GM12878 (cell line): Measurements from ENCODE around the gene ADGRL3. TPM values are rescaled to one million over a fixed set of nuclear protein-coding genes. Genes with fewer than 3 reads are reported as not detected.

ENCODE experiments used
- ATAC-seq: fragments of 200-7000 bp; cut with Tn5 transposase; 3 replicates; pipeline ENCODE4 v1.9.1; 2020; ENCODE audit warnings: mild to moderate bottlenecking, moderate library complexity
- BruUV-seq: library from RNA; stranded (reverse); fragments of 400-500 nt; replicated peaks from 2 replicates; lab custom pipeline; 2021; lab: Mats Ljungman, UMichigan
- CTCF ChIA-PET: fragments of 300-600 bp; sonication (Branson Sonifier 250); formaldehyde crosslinking; extraction: SDS; loops from one replicate; lab custom pipeline; 2021; ENCODE audit warnings: inconsistent platforms; lab: Yijun Ruan, JAX
- POLR2A ChIA-PET: fragments of 350-600 bp; formaldehyde crosslinking; extraction: SDS; loops from one replicate; lab custom pipeline; 2021; ENCODE audit warnings: inconsistent platforms; lab: Charles Lee
- RAD21 ChIA-PET: fragments of 300-600 bp; sonication (Branson Sonifier 250); formaldehyde crosslinking; loops from one replicate; lab custom pipeline; 2023; ENCODE audit warnings: antibody characterized with exemption; ENCODE audit not compliant: unreplicated experiment; lab: Charles Lee
- SMC1A ChIA-PET: fragments of 300-600 bp; sonication (Branson Sonifier 250); formaldehyde crosslinking; loops from one replicate; lab custom pipeline; 2023; ENCODE audit not compliant: unreplicated experiment, uncharacterized antibody; lab: Charles Lee
- DNase-seq: peaks from one replicate; pipeline ENCODE4 v3.0.0-alpha.2; 2011; ENCODE audit warnings: low read depth, low spot score
- FAIRE-seq: peaks from 3 replicates; lab custom pipeline; 2011; peaks lifted over from hg19 to GRCh38; lab: Jason Lieb, UNC
- H2AFZ ChIP-seq: 2 replicates; pipeline ENCODE4 v1.6.0; 2011; ENCODE audit warnings: low read depth, low read length, control low read depth; ENCODE audit not compliant: control insufficient read depth
- H3K27ac ChIP-seq: 2 replicates; pipeline ENCODE4 v1.5.1; 2011; ENCODE audit warnings: control low read depth; ENCODE audit not compliant: control insufficient read depth, insufficient read depth
- H3K27me3 ChIP-seq, 2 experiments: replicated peaks in 1 of 2; 2 replicates each; pipeline versions ENCODE4 v1.6.0 to v1.6.1; 2011; ENCODE audit warnings: low read length in 1 of 2; ENCODE audit not compliant: control insufficient read depth in 2 of 2, insufficient read depth in 2 of 2
- H3K36me3 ChIP-seq, 2 experiments: 2 replicates each; pipeline ENCODE4 v1.5.1; 2011; ENCODE audit warnings: low read length in 1 of 2; ENCODE audit not compliant: control insufficient read depth in 2 of 2, insufficient read depth in 2 of 2
- H3K4me1 ChIP-seq: 2 replicates; pipeline ENCODE4 v1.6.1; 2011; ENCODE audit warnings: mild to moderate bottlenecking, low read length, moderate library complexity, mixed read lengths; ENCODE audit not compliant: control insufficient read depth, insufficient read depth
- H3K4me2 ChIP-seq: 2 replicates; pipeline ENCODE4 v1.6.0; 2011; ENCODE audit warnings: control low read depth; ENCODE audit not compliant: control insufficient read depth, insufficient read depth
- H3K4me3 ChIP-seq: fragments of 200-600 bp; sonication (generic); 2 replicates; pipeline ENCODE4 v1.5.1; 2016
- H3K79me2 ChIP-seq: 2 replicates; pipeline ENCODE4 v1.6.0; 2011; ENCODE audit warnings: low read length; ENCODE audit not compliant: control insufficient read depth, insufficient read depth
- H3K9ac ChIP-seq: 2 replicates; pipeline ENCODE4 v1.8.0; 2011; ENCODE audit warnings: low read length, control low read depth, mixed read lengths; ENCODE audit not compliant: control insufficient read depth, insufficient read depth
- H3K9me3 ChIP-seq: replicated peaks from 3 replicates; pipeline ENCODE4 v1.5.1; 2011; ENCODE audit warnings: mild to moderate bottlenecking, low read length; ENCODE audit not compliant: control insufficient read depth, insufficient read depth
- H4K20me1 ChIP-seq: 2 replicates; pipeline ENCODE4 v1.6.0; 2011; ENCODE audit not compliant: control insufficient read depth, insufficient read depth
- ATF3 ChIP-seq: IDR thresholded peaks from 2 replicates; pipeline ENCODE4 v1.6.1; 2011; ENCODE audit warnings: low read depth, mild to moderate bottlenecking, low read length, moderate library complexity, borderline replicate concordance; ENCODE audit errors: extremely low read depth
- CEBPB ChIP-seq, 2 experiments: fragments of 150-350 bp in 1 of 2; IDR thresholded peaks; 2 replicates each; pipeline ENCODE4 v1.6.1; 2012 to 2014; ENCODE audit warnings: low read depth in 2 of 2, low read length in 2 of 2, borderline replicate concordance in 1 of 2, inconsistent platforms in 1 of 2
- CHD1 ChIP-seq: IDR thresholded peaks from 2 replicates; pipeline ENCODE4 v1.6.1; 2012; ENCODE audit warnings: low read depth, low read length, improper control_type of control experiment
- CREM ChIP-seq: IDR thresholded peaks from 2 replicates; pipeline ENCODE4 v1.6.1; 2014; ENCODE audit warnings: antibody characterized with exemption, low read depth
- MEF2B ChIP-seq: fragments of 450-650 bp; IDR thresholded peaks from 2 replicates; pipeline ENCODE4 v1.6.1; 2018; ENCODE audit warnings: mild to moderate bottlenecking, moderate library complexity; ENCODE audit not compliant: partially characterized antibody, poor library complexity, severe bottlenecking
- NFXL1 ChIP-seq: fragments of 450-650 bp; IDR thresholded peaks from 2 replicates; pipeline ENCODE4 v1.6.1; 2017; ENCODE audit warnings: antibody characterized with exemption, mild to moderate bottlenecking, borderline replicate concordance
- ZZZ3 ChIP-seq: IDR thresholded peaks from 2 replicates; pipeline ENCODE4 v1.6.1; 2011; ENCODE audit warnings: low read depth; ENCODE audit not compliant: control insufficient read depth, insufficient read length
- WGBS: methylation state at CpG from one replicate; pipeline ENCODE4 v1.1.6; 2016; ENCODE audit warnings: low lambda C conversion rate; ENCODE audit not compliant: insufficient replicate concordance, insufficient coverage; ENCODE audit errors: missing lambda C conversion rate; 5-methylcytosine and 5-hydroxymethylcytosine counted together
- in situ Hi-C: fragments of 300-500 bp; cut with MboI; formaldehyde crosslinking; loops from 9 replicates; pipeline ENCODE4 v1.14.3; 2018; ENCODE audit warnings: mixed read lengths
- intact Hi-C: fragments of 100-400 bp; cut with micrococcal nuclease; formaldehyde crosslinking; loops from one replicate; pipeline ENCODE4 v1.14.2; 2022; ENCODE audit not compliant: unreplicated experiment
- polyA plus RNA-seq, 11 experiments: library from polyadenylated mRNA; depleted of rRNA in 4 of 11; unstranded in 6 of 11; stranded (reverse) in 5 of 11; fragments of >200 nt; fragmentation: Nextera tagmentation in 4 of 11; fragmentation: Illumina TruSeq in 1 of 11; extraction: Ambion mirVana in 4 of 11; extraction: Trizol in 1 of 11; gene quantifications; 1 replicate in 1 of 11; 2 replicates in 10 of 11; pipeline versions ENCODE4 v1.2.1 to v1.2.3, GENCODE V29; 2011 to 2016; ENCODE audit warnings: inconsistent platforms in 2 of 11, missing spikeins in 2 of 11, low read depth in 1 of 11
- total RNA-seq, 4 experiments: library from RNA; depleted of rRNA in 3 of 4; stranded (reverse); fragments of >200 nt in 3 of 4; fragmentation: Illumina TruSeq in 1 of 4; extraction: Trizol in 1 of 4; gene quantifications; 2 replicates each; pipeline versions ENCODE4 v1.2.1 to v1.2.3, GENCODE V29; 2013 to 2021
- TF ChIP-seq, protein P1 (sequence below): fragments of 450-650 bp; IDR thresholded peaks from 2 replicates; pipeline ENCODE4 v1.6.1; 2016; ENCODE audit warnings: mild to moderate bottlenecking

The ADGRL3 gene
- total and polyA plus RNA-seq, 10 of the 15 experiments (the other 5 are each of a cell fraction or from before 2014, with no cell fraction given): 1.1 TPM; not detected in 9

- no peaks in the 10 kb centered on the region for H3K36me3 ChIP-seq
- no TSS peak for BruUV-seq
- H3K4me3 ChIP-seq: no peak overlapping the region
- in situ Hi-C loops: no loop called here
- ATAC-seq (no peak), FAIRE-seq (no peak), DNase-seq (no peak)
- ChIA-PET SMC1A (interaction anchor here (0.8 kb wide), 1 partner anchor 9 kb away, joined by 3 read pairs; no protein-coding TSS in a partner anchor), POLR2A (no interaction called here), CTCF (no interaction called here), RAD21 (no interaction called here)
- H3K27me3 ChIP-seq: no peaks in the 10 kb centered on the region
- no peak overlapping the region for H3K9ac ChIP-seq
- H3K4me2 ChIP-seq: no peak overlapping the region
- WGBS: 12% methylated on average over 5 of the region's 5 CpGs
- H3K79me2 ChIP-seq: no peaks in the 10 kb centered on the region
- no peaks in the 10 kb centered on the region for H3K9me3 ChIP-seq
- no peaks in the 10 kb centered on the region for H3K4me1 ChIP-seq
- no peak overlapping the region for H3K27ac ChIP-seq
- no peak overlapping the region for H2AFZ ChIP-seq
- no peaks in the 10 kb centered on the region for H4K20me1 ChIP-seq
- intact Hi-C loops: no loop called here
- TF ChIP-seq, protein P1, sequence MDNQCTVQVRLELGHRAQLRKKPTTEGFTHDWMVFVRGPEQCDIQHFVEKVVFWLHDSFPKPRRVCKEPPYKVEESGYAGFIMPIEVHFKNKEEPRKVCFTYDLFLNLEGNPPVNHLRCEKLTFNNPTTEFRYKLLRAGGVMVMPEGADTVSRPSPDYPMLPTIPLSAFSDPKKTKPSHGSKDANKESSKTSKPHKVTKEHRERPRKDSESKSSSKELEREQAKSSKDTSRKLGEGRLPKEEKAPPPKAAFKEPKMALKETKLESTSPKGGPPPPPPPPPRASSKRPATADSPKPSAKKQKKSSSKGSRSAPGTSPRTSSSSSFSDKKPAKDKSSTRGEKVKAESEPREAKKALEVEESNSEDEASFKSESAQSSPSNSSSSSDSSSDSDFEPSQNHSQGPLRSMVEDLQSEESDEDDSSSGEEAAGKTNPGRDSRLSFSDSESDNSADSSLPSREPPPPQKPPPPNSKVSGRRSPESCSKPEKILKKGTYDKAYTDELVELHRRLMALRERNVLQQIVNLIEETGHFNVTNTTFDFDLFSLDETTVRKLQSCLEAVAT: no peak
- TF ChIP-seq CHD1: no peak
- TF ChIP-seq MEF2B: no peak
- no peak for TF ChIP-seq CEBPB (IDR thresholded peaks at IDR 0.05; ENCODE audit: borderline replicate concordance in 1 of 2, low read depth in 2 of 2, low read length in 2 of 2)
- no peak for TF ChIP-seq ZZZ3
- TF ChIP-seq CREM: no peak
- no peak for TF ChIP-seq ATF3
- TF ChIP-seq NFXL1: no peak
Measured at GRCh38 chr4:61462451-61463326, 262.6 kb downstream of the ADGRL3 start.
